Psoas muscle (tissue), 8 donors: ENCODE measurements around the gene PCSK2. TPM values are rescaled to one million over a fixed set of nuclear protein-coding genes. Genes with fewer than 3 reads are reported as not detected.

ENCODE experiments used
- ATAC-seq, 4 donors: fragments of 200-7000 bp; cut with Tn5 transposase; one replicate each; pipeline ENCODE4 v1.9.1; 2020; ENCODE audit warnings: moderate library complexity in 3 of 4, mild to moderate bottlenecking in 2 of 4
- DNase-seq, 2 donors: peaks; one replicate each; pipeline ENCODE4 v3.0.0-alpha.2; 2020
- H3K27ac ChIP-seq: fragments of 200-600 bp; one replicate; pipeline ENCODE4 v1.8.0; 2022
- H3K27me3 ChIP-seq, 3 donors: fragments of 200-600 bp in 1 of 3; one replicate each; pipeline versions ENCODE4 v1.6.1 to v1.8.0; 2013 to 2022; ENCODE audit warnings: low read length in 2 of 3, mild to moderate bottlenecking in 2 of 3, moderate library complexity in 1 of 3; ENCODE audit not compliant: insufficient read depth in 3 of 3
- H3K36me3 ChIP-seq, 2 donors: fragments of 200-600 bp in 1 of 2; one replicate each; pipeline versions ENCODE4 v1.6.1 to v1.8.0; 2013 to 2022; ENCODE audit warnings: low read depth in 1 of 2, mild to moderate bottlenecking in 1 of 2, moderate library complexity in 1 of 2; ENCODE audit not compliant: insufficient read depth in 1 of 2
- H3K4me1 ChIP-seq: fragments of 200-600 bp; one replicate; pipeline ENCODE4 v1.8.0; 2022
- H3K4me3 ChIP-seq: fragments of 200-600 bp; one replicate; pipeline ENCODE4 v1.8.0; 2022; ENCODE audit warnings: mild to moderate bottlenecking
- H3K9me3 ChIP-seq: fragments of 200-600 bp; one replicate; pipeline ENCODE4 v1.8.0; 2022
- WGBS, 3 donors: extraction: QIAGEN DNeasy Blood & Tissue Kit; methylation state at CpG; one replicate each; pipeline versions ENCODE4 v1.1.6 to v1.1.7; 2013; 5-methylcytosine and 5-hydroxymethylcytosine counted together
- intact Hi-C, 2 donors: fragments of 100-400 bp; cut with DNase I; formaldehyde crosslinking; loops; one replicate each; pipeline versions ENCODE4 v1.11.0 to v1.14.2; 2022
- polyA plus RNA-seq, 3 donors: library from polyadenylated mRNA; stranded (reverse); fragments of 200-250 nt; gene quantifications; one replicate each; pipeline ENCODE4 v1.2.3, GENCODE V29; 2013
- total RNA-seq, 4 donors: library from RNA; stranded (reverse); fragmentation: NEBNext Ultra II Directional in 2 of 4; extraction: Animal tissue kit (Norgen Biotek cat#: 25700) in 2 of 4; gene quantifications; one replicate each; pipeline versions ENCODE4 v1.2.1 to v1.2.4, GENCODE V29; 2021 to 2023
- TF ChIP-seq, protein P1 (sequence below): fragments of 200-600 bp; IDR thresholded peaks from one replicate; pipeline ENCODE4 v1.8.0; 2022; ENCODE audit warnings: antibody characterized with exemption
- donor health status: healthy with polysubstance abuse.
- donor health status: DM: no; HTN: no; CAD: no; lungs with moderate emphysema.
- donor health status: Bipolar disorder and iron deficiency.
- donor health status: healthy.
- donor health status: DM: yes; HTN: yes; CAD: no.
- donor health status: DM: no; HTN: no; CAD: no.
- donor health status: DM: no; HTN: no; CAD: no.
- donor health status: DM: yes; HTN: yes; CAD: no.

Gene PCSK2
- total and polyA plus RNA-seq, 7 donors: 0.01 to 0.26 (median 0.04) TPM; not detected in 3

- WGBS, 3 donors: 70 to 75% (median 74%) methylated on average over 2 of the region's 2 CpGs
- Histone ChIP-seq H3K36me3 (no peaks in the 10 kb centered on the region), H3K4me3 (no peak overlapping the region), H3K27ac (no peak overlapping the region), H3K9me3 (no peaks in the 10 kb centered on the region), H3K4me1 (no peaks in the 10 kb centered on the region), H3K27me3 (peaks cover 0 to 6% (median 4%) of the 10 kb centered on the region in 3 donors)
- DNase-seq (no peak), ATAC-seq (no peak)
- TF ChIP-seq, protein P1, sequence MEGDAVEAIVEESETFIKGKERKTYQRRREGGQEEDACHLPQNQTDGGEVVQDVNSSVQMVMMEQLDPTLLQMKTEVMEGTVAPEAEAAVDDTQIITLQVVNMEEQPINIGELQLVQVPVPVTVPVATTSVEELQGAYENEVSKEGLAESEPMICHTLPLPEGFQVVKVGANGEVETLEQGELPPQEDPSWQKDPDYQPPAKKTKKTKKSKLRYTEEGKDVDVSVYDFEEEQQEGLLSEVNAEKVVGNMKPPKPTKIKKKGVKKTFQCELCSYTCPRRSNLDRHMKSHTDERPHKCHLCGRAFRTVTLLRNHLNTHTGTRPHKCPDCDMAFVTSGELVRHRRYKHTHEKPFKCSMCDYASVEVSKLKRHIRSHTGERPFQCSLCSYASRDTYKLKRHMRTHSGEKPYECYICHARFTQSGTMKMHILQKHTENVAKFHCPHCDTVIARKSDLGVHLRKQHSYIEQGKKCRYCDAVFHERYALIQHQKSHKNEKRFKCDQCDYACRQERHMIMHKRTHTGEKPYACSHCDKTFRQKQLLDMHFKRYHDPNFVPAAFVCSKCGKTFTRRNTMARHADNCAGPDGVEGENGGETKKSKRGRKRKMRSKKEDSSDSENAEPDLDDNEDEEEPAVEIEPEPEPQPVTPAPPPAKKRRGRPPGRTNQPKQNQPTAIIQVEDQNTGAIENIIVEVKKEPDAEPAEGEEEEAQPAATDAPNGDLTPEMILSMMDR: no peak
- intact Hi-C loops: no loop called here
Measured at GRCh38 chr20:17444091-17444490, 217.3 kb downstream of the PCSK2 start.

DNA sequence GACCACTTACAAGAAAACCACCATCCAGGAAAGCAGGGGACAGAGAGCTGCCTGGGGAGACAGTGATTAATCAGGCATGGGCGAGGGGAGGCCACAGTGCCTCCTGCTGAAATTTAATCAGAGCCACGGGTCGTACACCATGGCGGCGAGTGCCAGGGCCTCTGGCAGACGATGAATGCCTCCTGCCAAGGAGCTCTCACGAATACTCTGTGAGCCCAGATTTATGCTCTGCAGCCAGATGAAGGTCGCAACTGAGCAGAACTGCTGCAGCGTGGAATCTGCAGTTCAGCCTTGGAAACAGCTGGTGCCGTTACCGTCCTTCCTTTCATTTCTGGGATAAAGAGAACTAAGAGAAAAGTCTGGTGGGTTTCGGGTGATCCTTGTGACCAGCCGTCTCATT, 218.7 kb downstream of the PCSK2 start:
- Histone ChIP-seq H3K9me3 (no peaks in the 10 kb centered on the region), H3K4me1 (no peaks in the 10 kb centered on the region), H3K27me3 (peaks cover 0 to 6% (median 3%) of the 10 kb centered on the region in 3 donors), H3K4me3 (no peak overlapping the region), H3K36me3 (no peaks in the 10 kb centered on the region), H3K27ac (no peak overlapping the region)
- WGBS, 3 donors: 24 to 30% (median 25%) methylated on average over 13 of the region's 13 CpGs
- intact Hi-C loops: no loop called here
- ATAC-seq (no peak), DNase-seq (no peak)
- TF ChIP-seq, protein P1: no peak

DNA sequence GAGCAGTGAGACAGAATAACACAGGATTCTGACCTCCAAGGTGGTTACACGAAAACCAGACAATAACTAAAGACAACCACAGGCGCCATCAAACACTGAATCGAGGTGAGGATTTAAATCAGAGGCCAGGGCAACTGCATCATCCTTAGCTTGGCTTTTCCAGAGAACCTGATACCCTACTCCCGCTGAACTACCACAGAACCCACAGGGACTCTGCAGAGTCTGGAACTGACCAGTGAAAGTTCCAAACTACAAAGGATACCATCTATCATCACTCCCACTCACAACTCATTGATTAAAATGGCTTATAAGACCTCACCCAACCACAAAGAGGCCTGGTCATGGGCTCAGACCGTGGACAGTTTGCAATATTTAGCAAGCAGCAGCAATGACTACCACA, 219.3 kb downstream of the PCSK2 start:
- no peaks in the 10 kb centered on the region for H3K36me3 ChIP-seq
- H3K4me3 ChIP-seq: no peak overlapping the region
- DNase-seq (no peak), ATAC-seq (no peak)
- 81 to 91% (median 84%) methylated on average over 5 of the region's 5 CpGs for WGBS, 3 donors
- H3K4me1 ChIP-seq: no peaks in the 10 kb centered on the region
- TF ChIP-seq, protein P1: no peak
- H3K9me3 ChIP-seq: no peaks in the 10 kb centered on the region
- H3K27me3 ChIP-seq: peaks cover 0 to 6% (median 3%) of the 10 kb centered on the region in 3 donors
- no peak overlapping the region for H3K27ac ChIP-seq
- intact Hi-C loops: no loop called here

DNA sequence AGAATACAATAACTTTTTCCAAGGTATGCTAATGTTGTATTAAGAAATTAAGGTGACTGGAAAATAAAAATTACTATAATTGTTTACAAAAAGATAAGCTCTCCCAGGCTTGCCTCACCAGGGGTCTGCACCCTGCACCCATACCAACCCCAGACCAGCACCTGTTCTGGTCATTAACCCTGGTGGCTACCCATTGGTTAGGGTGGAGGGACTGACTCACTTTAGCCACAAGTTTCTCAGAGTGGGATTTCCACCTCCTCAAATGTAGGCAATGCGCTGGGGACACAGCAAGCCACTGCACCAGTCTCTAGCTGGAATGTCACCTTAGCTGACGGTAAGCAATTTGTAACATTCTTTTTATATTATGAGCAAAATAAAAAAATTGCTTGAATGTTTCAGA, 221.2 kb downstream of the PCSK2 start:
- ATAC-seq (no peak), DNase-seq (no peak)
- Histone ChIP-seq H3K27ac (no peak overlapping the region), H3K36me3 (no peaks in the 10 kb centered on the region), H3K4me1 (no peaks in the 10 kb centered on the region), H3K9me3 (no peaks in the 10 kb centered on the region), H3K4me3 (no peak overlapping the region), H3K27me3 (peaks cover 0 to 7% (median 0%) of the 10 kb centered on the region in 3 donors)
- intact Hi-C loops: no loop called here
- WGBS, 3 donors: 87 to 96% (median 96%) methylated on average over 2 of the region's 2 CpGs
- TF ChIP-seq, protein P1: no peak

GRCh38 chr20:17449031-17449430, 222.2 kb downstream of the PCSK2 start:
- H3K27me3 ChIP-seq: peaks cover 0 to 13% (median 0%) of the 10 kb centered on the region in 3 donors
- no peaks in the 10 kb centered on the region for H3K9me3 ChIP-seq
- no peak overlapping the region for H3K4me3 ChIP-seq
- TF ChIP-seq, protein P1: no peak
- H3K4me1 ChIP-seq: no peaks in the 10 kb centered on the region
- H3K36me3 ChIP-seq: no peaks in the 10 kb centered on the region
- ATAC-seq: no peak
- intact Hi-C loops: no loop called here
- DNase-seq: no peak
- no peak overlapping the region for H3K27ac ChIP-seq
- WGBS, 3 donors: 91 to 93% (median 92%) methylated on average over 2 of the region's 2 CpGs
